Fibroblast of skin of right biceps (primary cell): Measurements from ENCODE around the gene CTSW.

Experiments
- DNase-seq: peaks from one replicate; pipeline ENCODE4 v3.0.0-alpha.2; 2013

The CTSW gene

DNA sequence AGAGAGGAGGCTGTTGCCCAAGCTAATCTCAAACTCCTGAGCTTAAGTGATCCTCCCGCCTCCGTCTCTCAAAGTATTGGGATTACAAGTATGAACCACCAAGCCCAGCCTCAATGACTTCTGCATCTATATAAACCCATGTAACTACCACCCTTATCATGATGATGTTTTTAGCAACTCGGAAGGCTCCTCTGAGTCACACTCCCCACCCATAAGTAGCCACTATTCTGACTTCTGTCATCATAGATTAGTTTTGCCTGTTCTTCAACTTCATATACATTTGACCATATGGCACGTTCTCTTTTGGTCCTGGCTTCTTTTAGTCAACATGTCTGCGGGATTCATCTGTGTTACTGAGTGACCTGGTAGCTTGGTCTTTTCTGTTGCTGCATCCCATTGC, 27.0 kb downstream of the CTSW start:
- DNase-seq = peak; percentile 54

DNA sequence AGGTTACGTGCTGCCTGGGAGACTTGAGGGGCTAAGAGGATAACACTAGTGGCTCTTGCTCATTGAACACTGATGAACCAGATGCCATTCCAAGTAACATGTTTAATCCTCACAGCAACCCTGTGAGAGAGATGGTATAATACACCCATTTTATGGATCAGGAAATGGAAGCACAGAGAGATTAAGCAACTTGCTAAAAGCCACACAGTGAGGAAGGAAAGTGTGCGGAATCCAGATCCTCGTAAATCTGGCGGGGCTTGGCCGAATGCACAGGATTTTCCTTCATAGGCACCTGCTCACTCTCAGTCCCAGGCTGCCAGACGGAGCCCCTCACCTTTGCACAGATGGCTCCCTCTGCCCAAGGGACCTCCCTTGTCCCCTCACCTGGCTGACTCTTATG, 28.2 kb downstream of the CTSW start:
- DNase-seq = no peak

DNA sequence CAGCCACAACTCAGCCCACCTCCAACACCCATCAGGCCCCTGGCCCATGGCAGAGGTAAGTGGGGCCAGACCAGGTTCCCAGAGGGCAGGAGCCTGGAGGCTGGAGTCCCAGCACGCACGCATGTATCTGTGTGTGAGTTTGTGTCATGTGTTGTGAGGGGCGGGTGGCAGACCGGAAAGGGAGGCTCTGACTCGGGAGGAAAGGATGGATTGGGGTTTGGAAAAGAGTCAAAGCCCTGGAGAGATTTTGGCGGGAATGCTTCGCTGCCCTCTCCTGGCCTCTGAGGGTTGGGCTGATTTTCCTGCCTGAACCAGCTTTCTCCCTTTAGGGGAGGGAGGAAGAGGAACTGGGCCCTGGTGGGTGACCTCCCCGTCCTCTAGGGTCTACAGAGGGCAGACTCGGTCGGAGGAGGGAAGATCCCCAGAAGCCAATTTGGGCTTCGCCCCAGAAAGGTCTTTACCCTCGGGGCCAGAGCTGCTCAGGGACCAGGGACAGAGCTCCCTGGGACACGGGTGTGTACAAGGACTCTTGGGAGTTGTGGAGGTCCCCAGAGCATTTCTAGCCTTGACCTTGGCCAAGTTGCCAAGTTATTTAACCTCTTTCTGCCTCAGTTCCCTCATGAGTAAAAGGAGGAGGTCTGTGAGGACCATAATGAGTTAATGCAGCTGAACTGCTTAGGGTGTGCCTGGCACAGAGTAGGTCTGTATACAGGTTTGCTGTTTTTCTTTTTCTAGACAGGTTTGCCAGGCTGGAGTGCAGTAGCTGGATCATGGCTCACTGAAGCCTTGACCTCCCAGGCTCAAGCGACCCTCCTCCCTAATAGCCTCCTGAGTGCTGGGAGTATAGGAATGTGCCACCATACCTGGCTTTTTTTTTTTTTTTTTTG, 32.3 kb downstream of the CTSW start:
- DNase-seq = peak; percentile 96

DNA sequence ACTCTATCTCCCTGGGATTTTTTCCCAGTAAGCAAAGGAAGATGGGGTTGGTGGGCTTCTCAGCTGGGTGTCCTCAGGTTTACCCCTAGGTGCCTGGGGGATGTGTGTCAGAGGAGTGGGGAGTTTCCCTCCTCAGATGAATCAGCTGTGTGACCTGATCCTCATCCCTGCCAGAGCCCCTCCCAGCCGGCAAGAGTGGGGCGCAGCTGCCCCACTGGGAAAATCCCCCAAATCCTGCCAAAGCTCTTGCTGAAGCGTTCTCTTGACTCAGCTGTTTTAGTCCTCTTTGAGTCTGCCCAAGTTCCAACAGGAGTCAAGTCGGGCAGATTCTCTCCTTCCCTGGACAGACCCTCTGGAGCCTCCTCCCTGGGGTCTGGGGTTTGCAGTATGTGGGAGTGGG, 33.2 kb downstream of the CTSW start:
- DNase-seq = peak; percentile 72

DNA sequence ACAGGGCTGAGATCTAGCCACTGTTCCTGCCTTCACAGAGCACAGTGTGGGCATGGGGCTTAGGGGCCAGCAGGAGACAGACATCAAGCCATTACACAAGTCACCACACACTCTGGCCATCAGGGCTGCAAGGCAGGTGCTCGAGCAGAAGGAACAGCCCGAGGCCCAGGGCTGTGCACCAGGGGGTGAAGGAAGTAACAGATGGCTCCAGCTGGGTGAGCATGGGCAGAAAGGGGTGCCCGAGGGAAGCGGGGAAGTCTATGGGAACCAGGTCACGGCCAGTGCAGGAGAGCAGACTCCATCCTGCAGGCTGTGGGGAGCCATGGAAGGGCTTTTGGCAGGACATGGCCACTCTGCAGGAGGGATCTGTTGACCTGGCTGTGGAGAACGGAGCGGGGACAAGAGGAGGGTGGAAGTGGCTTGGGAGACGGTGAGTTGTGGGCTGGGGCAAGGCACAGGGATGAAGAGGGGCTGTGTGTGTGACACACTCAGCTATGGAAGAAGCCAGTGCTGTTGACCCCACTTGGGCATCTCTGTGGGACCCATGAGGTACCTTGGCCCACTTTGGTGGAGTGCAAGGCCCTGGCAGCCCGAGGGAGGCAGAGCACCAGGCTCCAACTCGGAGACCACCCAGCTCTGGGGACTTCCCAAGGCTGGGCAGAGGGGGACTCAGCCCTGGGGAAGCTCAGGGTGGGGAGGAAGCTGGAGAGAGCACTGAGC, 35.6 kb downstream of the CTSW start:
- no peak for DNase-seq

DNA sequence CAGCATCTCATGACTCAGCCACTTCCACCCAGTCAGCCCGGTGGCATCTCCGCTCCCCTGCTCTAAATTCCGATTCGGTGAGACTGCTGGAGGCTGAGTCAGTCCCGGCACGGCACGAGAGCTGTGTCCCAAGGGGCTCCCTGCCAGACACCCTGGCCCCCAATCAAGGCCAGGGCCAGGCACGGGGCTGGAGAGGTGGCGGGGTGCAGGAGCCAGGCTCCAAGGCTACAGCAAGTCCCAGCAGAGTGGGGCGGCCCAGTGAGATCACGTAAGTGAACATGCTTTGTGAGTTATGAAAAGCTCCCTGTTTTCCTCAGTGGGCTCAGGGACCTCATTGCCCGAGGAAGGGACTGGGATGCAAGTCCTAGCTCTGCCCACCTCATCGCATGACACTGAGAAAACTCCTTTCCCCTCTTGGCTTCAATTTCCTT, 36.2 kb downstream of the CTSW start:
- peak; percentile 99 for DNase-seq

DNA sequence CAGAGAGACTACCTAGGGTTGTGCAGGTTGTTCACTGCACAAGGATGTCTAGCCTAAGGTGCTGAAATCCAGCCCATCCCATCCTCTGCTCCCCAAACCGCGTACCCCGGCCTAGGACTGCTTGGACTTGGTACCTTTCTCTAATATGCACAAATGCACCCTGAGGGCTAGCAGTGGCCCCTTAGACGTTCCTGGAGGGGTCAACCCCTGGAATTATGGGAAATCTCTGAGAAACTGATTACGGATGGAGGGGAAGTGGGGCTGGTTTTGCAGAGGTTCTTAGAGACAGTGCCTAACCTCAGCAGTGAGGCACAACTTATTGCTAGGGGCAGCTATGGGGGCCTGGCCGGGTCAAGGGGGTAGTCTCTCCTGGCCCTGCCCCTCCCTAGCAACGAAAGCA, 36.8 kb downstream of the CTSW start:
- DNase-seq = no peak

DNA sequence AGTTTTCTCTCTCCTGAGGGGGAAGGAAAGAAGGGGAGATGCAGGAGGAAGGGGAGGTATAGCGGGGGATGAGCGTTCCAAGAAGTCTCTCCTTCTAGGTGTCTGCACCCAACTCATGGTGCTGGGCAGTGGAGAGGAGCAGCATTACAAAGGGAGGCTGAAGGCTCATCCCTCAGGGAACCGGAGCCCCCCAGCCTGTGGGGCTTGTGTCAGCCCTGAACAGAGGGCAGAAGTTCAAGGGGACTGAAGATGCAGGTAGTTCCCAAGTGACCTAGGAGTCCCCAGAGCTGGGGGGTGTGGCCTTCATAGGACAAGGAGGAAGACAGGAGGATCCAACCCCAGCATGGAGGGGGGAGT, 37.4 kb downstream of the CTSW start:
- no peak for DNase-seq

DNA sequence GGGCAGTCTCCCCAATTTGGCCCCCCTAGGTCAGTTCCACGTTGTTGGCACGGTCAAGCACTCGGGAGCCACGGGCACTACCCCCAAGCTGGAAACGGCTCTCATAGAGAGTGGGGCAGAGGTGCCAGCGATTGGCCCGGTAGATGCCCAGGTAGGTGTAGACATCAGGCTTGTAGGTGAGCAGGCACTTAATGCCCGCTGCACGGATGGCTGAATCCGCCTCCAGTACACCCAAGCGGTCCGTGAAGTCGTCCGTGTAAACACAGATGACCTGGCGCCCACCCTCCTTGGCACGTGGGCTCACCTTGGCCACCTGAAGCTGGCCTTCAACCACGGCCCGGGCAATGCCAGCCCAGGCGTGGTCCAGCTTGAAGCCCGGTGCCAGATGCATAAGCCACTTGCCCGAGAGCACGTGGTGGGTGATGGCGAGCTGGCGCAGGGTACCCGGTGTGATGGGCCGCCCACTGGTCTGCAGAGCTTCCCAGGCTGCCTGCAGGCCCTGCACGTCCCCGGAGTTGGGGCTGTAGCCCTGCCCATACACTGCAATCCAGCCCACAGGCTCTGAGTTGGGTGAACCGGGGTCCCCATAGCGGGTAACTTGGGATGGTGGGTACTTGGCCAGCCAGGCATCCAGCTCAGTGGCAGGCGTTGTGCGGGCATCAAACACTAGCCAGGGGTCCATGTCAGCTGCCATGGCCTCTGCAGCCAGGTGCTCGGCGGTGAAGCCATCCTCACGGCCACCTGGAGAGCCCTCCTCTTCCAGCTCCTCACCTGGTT, 38.0 kb downstream of the CTSW start:
- DNase-seq = no peak

DNA sequence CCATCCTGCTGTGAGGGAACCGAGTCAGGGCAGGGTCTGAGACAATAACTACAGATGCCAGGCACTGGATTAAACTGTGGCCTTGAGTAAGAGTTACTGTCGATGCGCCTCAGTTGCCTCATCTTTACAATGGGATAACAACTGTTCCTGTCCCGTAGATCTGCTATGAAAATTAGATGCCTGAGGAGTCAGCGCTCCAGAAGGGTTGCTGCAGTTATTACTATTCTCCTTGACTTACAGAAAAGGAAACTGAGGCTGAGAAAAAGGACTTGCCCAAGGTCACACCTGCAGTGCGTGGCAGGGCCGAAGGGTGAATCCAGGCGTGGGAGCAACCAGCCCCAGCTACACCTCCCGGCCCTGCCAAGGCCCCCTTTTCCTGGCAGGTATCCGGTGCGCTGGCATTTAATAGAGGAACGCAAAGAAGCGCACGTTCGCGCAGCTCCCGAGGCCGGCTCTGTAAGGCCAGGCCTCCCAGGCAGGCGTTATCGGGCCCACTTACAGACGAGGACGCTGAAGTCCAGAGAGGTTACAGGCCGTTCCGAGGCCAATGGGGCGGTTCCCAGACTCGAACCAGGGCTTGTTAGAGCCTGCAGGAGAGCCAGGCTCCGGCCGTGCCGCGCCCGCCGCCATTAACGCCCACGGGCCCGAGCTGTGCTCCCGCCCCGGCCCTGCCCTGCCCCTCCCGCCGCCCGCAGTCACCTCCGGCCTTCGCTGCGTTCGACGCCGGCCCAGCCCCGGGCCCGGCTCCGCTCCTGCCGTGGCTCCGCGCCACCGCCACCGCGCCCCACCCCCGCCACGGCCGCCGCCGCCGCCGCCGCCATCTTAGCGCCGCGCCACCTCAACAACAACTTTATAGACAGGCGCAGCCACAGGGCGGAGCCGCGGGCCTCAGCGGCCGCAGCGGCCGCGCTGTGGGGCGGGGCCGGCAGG, 38.8 kb downstream of the CTSW start, which contains the start of gene C11orf68:
Gene C11orf68 (minus strand): TSS at position 852 of the 930 bp plus-strand sequence. CDS start 31 bp downstream, at position 821.
- no peak for DNase-seq

DNA sequence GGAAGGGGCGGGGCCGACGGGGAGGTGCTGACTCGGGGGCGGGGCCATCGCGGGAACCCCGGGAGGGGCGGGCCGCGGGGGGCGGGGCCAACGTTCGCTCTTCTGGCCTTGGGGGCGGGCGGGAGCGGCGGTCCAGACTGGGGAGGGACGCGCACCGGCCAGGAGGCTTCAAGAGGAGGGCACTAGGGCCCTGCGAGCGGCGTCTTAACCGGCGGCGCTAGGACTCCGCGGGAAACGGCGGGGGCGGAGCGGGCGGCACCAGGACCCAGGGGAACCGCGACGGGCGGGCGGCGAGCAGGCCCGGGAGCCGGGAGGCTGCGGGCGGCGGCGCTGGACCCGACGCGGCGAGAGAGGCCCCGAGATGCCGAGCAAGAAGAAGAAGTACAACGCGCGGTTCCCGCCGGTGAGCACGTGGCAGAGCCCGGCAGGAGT, 39.5 kb downstream of the CTSW start, which contains the start of gene DRAP1:
Gene DRAP1 (plus strand): TSS at position 286 of the 432 bp plus-strand sequence. CDS start 76 bp downstream, at position 362.
- DNase-seq = peak; percentile 99

DNA sequence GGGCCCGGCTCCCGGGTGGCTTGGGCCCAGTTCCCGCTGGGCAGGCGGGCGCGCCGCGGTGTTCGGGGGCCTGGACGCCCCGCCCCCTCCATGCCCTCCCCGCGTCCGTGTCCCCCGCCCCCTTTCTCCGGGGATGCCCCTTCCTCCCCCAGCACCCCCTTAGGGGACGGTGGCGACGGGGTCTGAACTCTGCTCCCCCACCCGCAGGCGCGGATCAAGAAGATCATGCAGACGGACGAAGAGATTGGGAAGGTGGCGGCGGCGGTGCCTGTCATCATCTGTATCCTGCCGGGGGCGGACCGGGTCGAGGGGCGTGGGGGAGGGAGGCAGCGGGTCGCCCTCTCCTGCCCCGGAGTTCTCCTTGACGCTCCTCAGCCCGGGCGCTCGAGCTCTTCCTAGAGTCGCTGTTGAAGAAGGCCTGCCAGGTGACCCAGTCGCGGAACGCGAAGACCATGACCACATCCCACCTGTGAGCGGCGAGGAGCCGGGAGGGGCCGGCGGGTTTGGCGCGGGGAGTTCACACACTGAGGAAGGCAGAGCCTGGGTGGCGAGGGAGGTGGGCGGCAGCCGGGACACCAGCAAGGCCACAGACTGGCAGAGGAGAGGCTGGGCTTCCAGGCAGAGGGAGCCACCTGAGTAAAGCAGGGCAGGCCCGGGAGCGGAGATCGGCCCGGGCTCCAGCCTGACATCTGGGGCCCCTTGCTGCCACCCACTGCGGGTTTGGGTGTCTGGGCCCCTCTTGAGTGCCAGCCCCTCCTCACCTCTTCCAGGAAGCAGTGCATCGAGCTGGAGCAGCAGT, 40.1 kb downstream of the CTSW start:
- no peak for DNase-seq

DNA sequence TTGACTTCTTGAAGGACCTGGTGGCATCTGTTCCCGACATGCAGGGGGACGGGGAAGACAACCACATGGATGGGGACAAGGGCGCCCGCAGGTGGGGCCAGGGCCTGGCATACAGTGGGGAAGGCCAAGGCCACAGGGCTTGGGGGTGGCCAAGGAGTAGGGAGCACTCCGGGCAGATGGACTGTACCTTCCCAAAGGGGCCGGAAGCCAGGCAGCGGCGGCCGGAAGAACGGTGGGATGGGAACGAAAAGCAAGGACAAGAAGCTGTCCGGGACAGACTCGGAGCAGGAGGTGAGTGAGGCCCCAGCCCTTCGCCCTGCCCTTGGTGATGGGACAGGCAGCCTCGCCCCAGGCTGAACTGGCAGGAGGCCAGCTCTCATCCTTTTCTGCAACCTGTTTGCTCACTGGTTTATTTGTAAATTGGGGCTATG, 40.8 kb downstream of the CTSW start:
- DNase-seq = no peak

DNA sequence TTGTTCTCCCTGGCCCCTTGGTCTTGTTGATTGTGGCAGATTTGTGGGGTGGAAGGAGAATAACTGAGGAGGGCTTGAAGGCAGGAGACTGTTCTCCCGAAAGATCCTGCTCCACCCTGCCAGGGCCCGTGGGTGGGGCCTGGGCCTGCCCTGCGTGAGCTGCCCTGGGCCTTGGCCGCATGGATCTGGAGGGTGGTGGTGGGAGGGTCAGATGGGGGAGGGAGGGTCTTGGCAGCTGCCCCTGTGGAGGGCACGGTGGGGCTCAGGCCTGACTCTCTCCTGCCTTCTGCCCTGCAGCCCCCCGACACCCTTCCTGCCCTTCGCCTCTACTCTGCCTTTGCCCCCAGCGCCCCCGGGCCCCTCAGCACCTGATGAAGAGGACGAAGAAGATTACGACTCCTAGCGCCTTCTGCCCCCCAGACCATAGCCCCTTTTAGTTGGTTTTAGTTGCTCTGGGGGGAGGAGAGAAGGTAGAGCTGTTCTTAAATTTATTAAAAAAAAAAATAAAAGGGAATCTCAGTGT, 41.5 kb downstream of the CTSW start:
- DNase-seq = no peak

DNA sequence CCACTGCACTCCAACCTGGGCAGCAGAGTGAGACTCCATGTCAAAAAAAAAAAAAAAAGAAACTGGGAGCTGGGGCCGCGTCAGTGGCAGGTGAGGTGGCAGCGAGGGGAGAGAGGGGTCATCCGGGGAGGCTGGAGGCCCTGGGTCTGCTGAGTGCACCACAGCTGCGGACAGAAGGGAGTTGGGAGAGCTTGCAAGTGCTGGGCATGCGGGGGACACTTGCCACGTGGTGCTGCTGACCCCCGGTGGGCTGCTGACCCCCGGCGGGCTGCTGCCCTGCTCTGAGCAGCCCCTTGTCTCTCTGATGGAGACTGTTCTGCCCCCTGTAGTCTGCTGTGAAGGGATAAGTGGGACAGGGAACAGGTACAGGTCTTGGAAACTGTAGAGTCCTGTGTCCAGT, 42.2 kb downstream of the CTSW start:
- no peak for DNase-seq

DNA sequence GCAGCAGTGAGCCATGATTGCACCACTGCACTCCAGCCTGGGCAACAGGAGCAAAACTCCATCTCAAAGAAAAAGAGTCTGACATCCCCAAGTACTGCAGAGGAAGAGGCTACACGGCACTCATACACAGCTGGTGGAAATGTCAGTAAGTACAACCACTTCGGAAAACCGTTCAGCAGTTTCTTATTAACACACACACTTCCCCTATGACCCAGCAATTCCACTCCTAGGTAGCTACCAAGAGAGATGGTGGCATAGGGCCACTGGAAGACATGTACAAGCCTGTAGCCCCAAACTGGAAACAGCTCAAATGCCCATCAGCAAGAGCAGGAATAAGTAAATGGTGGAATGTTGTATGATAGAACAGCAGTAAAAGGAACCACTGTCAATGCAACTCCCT, 42.9 kb downstream of the CTSW start:
- DNase-seq = no peak

DNA sequence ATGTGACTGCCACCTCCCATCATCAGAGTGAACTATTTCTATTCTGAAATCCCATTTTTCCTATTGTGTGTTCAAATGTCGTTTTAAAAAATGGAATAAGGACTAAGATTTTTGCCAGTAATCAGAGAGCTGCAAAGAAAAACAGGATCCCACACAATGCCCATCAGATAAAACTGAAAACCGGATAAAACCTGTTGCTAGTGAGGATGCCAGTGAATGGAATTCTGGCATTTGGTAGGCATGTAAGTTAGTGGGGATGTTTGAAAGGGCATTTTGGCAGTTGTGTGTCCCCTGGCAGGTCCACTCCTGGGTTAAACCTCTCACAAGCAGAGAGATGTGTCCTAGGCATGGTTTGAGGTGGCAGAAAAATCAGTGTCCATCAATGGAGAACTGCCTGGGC, 45.8 kb downstream of the CTSW start:
- DNase-seq = no peak

DNA sequence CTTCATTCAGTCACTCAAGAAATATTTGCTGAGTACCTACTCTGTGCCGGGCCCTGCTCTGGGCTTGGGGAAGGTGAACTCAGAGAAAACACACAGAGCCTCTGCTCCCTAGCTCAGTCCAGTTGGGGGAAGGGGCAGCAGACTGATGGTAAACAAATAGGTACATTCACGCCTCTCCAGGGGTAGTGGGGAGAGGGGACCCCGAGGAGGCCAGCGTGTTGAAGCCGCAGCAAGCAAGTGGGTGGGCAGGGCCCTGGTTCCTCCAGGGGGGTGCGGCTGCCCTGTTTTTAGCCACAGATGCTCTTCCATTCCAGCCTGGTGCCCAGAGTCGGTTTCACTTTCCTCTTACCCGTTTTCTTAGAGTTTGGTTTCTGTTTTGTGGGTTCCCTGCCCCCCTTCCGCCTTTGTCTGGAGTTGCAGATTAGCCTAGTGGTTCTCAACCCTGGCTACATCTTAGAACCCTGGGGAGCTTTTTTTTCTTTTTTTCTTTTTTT, 48.3 kb downstream of the CTSW start:
- no peak for DNase-seq

DNA sequence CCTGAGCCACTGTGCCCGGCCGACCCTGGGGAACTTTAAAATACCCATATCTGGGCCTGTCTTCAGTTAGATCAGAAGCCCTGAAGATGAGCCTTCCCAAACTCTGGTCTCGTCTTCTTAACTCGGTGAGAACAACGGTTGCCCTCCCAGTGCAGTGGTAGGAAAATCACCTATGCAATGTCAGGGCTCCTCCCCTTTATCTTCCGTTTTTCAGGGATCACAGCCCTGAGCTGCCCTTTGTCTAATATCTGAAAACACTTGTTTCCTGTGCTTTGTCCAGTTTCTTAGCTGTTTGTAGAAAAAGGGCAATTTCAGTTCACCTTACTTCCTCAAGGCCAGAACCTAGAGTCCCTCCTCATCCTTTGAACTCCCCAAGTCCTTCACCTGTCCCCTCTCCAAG, 49.0 kb downstream of the CTSW start:
- no peak for DNase-seq

DNA sequence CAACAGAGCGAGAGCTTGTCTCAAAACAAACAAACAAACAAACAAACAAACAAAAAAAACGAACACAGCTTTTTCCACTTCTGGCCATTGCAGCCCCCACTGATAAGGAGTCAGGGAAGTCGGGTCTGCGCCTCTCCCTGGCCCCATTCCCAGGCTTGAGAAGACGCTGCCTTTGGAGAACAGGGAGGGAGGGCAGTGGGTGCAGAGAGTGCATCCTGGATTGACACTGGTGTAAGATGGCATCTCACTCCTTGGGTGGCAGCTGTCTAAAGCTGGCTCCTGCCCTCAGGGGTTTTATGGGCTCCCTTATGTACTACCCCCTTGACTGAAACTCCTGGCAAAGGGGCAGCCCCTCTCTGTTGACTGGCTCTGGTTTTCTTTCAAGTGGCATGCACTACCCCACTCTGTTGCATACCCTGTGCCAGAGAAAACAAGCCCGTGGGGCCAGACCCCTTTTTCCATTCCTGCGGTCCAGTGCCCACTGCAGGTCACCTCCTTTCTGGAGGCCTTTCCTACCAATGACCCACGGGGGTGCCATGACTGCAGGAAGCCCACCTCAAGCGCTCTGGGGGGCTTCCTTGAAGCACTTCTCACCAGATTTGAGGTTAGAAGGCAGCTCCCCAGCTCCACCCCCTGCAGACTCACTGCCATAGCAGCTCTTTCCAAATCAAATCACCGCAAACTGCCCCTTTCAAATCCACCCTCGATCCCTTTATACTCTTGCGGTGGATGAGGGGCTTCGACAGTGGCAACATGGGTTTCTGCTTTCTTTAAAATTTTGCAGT, 52.3 kb downstream of the CTSW start:
- DNase-seq = no peak
